Measurements from ENCODE around the gene C21orf91. TPM values are rescaled to one million over a fixed set of nuclear protein-coding genes. Genes with fewer than 3 reads are reported as not detected.

The C21orf91 gene
- total RNA-seq, 6 experiments from 2014 or later, result 3.2 to 6.3 (median 4.3) TPM

GRCh38 chr21:17757671-17758070, 61.5 kb downstream of the C21orf91 start:
- H3K4me3 ChIP-seq, result no peak overlapping the region
- TF ChIP-seq POLR2A (IDR thresholded peaks at IDR 0.05) (no peak), CTCF (IDR thresholded peaks at IDR 0.05) (no peak)
- ATAC-seq, result no peak
- H3K4me1 ChIP-seq, result no peaks in the 10 kb centered on the region
- no peaks in the 10 kb centered on the region for H3K9me3 ChIP-seq
- H3K27ac ChIP-seq, result no peak overlapping the region
- intact Hi-C loops (cut with DNase I), result no loop called here
- no peaks in the 10 kb centered on the region for H3K27me3 ChIP-seq
- H3K36me3 ChIP-seq, result no peaks in the 10 kb centered on the region
- WGBS (ENCODE audit: insufficient coverage, low coverage, low lambda C conversion rate, missing lambda C conversion rate), result 0% methylated on average over 1 of the region's 20 CpGs
- peak in 1 of 3 donors; percentile 14 for DNase-seq

- H3K27me3 ChIP-seq, result no peaks in the 10 kb centered on the region
- 26% methylated on average over 2 of the region's 2 CpGs for WGBS (ENCODE audit: insufficient coverage, low coverage, low lambda C conversion rate, missing lambda C conversion rate)
- intact Hi-C loops (cut with DNase I), result no loop called here
- ATAC-seq (no peak), DNase-seq (no peak)
- H3K9me3 ChIP-seq, result no peaks in the 10 kb centered on the region
- H3K4me3 ChIP-seq, result no peak overlapping the region
- TF ChIP-seq CTCF (IDR thresholded peaks at IDR 0.05) (no peak), POLR2A (IDR thresholded peaks at IDR 0.05) (no peak)
- H3K27ac ChIP-seq, result no peak overlapping the region
- no peaks in the 10 kb centered on the region for H3K4me1 ChIP-seq
- H3K36me3 ChIP-seq, result no peaks in the 10 kb centered on the region
Observed at GRCh38 chr21:17753736-17754135, 65.4 kb downstream of the C21orf91 start.

GRCh38 chr21:17752171-17752570, 67.0 kb downstream of the C21orf91 start:
- ATAC-seq (no peak), DNase-seq (no peak)
- Histone ChIP-seq H3K4me1 (no peaks in the 10 kb centered on the region), H3K27me3 (no peaks in the 10 kb centered on the region), H3K4me3 (no peak overlapping the region), H3K36me3 (no peaks in the 10 kb centered on the region), H3K9me3 (no peaks in the 10 kb centered on the region), H3K27ac (no peak overlapping the region)
- TF ChIP-seq CTCF (IDR thresholded peaks at IDR 0.05) (no peak), POLR2A (IDR thresholded peaks at IDR 0.05) (no peak)
- intact Hi-C loops (cut with DNase I), result no loop called here
- 75% methylated on average over 2 of the region's 2 CpGs for WGBS (ENCODE audit: insufficient coverage, low coverage, low lambda C conversion rate, missing lambda C conversion rate)

GRCh38 chr21:17746920-17747319, 72.2 kb downstream of the C21orf91 start:
- DNase-seq (no peak), ATAC-seq (no peak)
- no peak for TF ChIP-seq CTCF (IDR thresholded peaks at IDR 0.05)
- no peak for TF ChIP-seq POLR2A (IDR thresholded peaks at IDR 0.05)
- no peaks in the 10 kb centered on the region for H3K27me3 ChIP-seq
- WGBS (ENCODE audit: insufficient coverage, low coverage, low lambda C conversion rate, missing lambda C conversion rate), result 13% methylated on average over 1 of the region's 2 CpGs
- H3K27ac ChIP-seq, result no peak overlapping the region
- no peaks in the 10 kb centered on the region for H3K9me3 ChIP-seq
- no peaks in the 10 kb centered on the region for H3K36me3 ChIP-seq
- no peaks in the 10 kb centered on the region for H3K4me1 ChIP-seq
- intact Hi-C loops (cut with DNase I), result no loop called here
- no peak overlapping the region for H3K4me3 ChIP-seq

- Histone ChIP-seq H3K27me3 (no peaks in the 10 kb centered on the region), H3K9me3 (no peaks in the 10 kb centered on the region), H3K4me3 (no peak overlapping the region), H3K27ac (no peak overlapping the region), H3K4me1 (no peaks in the 10 kb centered on the region), H3K36me3 (no peaks in the 10 kb centered on the region)
- intact Hi-C loops (cut with DNase I), result no loop called here
- DNase-seq (no peak), ATAC-seq (no peak)
- WGBS (ENCODE audit: insufficient coverage, low coverage, low lambda C conversion rate, missing lambda C conversion rate), result 59% methylated on average over 6 of the region's 6 CpGs
- no peak for TF ChIP-seq CTCF (IDR thresholded peaks at IDR 0.05)
Observed at GRCh38 chr21:17745086-17745485, 74.1 kb downstream of the C21orf91 start.

Measured in right lobe of liver (tissue), 6 donors.